Lower leg skin (tissue), 4 donors: Measurements from ENCODE around the gene IL18BP. TPM values are rescaled to one million over a fixed set of nuclear protein-coding genes. Genes with fewer than 3 reads are reported as not detected.

Experiments used
- DNase-seq, 2 donors: peaks; one replicate each; pipeline ENCODE4 v3.0.0-alpha.2; 2019; ENCODE audit warnings: low spot score in 2 of 2
- H3K4me3 ChIP-seq: fragments of 200-600 bp; sonication (generic); 2 replicates; pipeline ENCODE4 v1.5.1; 2017; ENCODE audit warnings: mild to moderate bottlenecking, low read depth; ENCODE audit not compliant: poor library complexity, severe bottlenecking
- POLR2A ChIP-seq, 2 donors: fragments of 450-650 bp; IDR thresholded peaks; one replicate each; pipeline ENCODE4 v1.6.1; 2016 to 2017; ENCODE audit warnings: antibody characterized with exemption in 2 of 2, mild to moderate bottlenecking in 1 of 2, moderate library complexity in 1 of 2
- WGBS, 2 donors: methylation state at CpG; one replicate each; pipeline ENCODE4 v1.1.5; 2018; 5-methylcytosine and 5-hydroxymethylcytosine counted together
- intact Hi-C: fragments of 100-400 bp; cut with DNase I; formaldehyde crosslinking; loops from one replicate; pipeline ENCODE4 v1.15.0; 2023; ENCODE audit warnings: low total_unique reads
- total RNA-seq, 4 donors: library from RNA; depleted of rRNA; stranded (reverse); fragments of >200 nt; gene quantifications; one replicate each; pipeline ENCODE4 v1.1.0, GENCODE V29; 2016
- TF ChIP-seq, protein P1 (sequence below), 3 donors: fragments of 450-650 bp; IDR thresholded peaks; one replicate each; pipeline ENCODE4 v1.5.1; 2016; ENCODE audit warnings: antibody characterized with exemption in 3 of 3, mild to moderate bottlenecking in 3 of 3, moderate library complexity in 2 of 3

IL18BP gene
- total RNA-seq, 4 donors from 2014 or later = 3.0 to 9.1 (median 5.6) TPM

GRCh38 chr11:71963468-71963867 lies 35.2 kb upstream of the IL18BP start:
- no peak for TF ChIP-seq POLR2A (IDR thresholded peaks at IDR 0.05)
- TF ChIP-seq, protein P1, sequence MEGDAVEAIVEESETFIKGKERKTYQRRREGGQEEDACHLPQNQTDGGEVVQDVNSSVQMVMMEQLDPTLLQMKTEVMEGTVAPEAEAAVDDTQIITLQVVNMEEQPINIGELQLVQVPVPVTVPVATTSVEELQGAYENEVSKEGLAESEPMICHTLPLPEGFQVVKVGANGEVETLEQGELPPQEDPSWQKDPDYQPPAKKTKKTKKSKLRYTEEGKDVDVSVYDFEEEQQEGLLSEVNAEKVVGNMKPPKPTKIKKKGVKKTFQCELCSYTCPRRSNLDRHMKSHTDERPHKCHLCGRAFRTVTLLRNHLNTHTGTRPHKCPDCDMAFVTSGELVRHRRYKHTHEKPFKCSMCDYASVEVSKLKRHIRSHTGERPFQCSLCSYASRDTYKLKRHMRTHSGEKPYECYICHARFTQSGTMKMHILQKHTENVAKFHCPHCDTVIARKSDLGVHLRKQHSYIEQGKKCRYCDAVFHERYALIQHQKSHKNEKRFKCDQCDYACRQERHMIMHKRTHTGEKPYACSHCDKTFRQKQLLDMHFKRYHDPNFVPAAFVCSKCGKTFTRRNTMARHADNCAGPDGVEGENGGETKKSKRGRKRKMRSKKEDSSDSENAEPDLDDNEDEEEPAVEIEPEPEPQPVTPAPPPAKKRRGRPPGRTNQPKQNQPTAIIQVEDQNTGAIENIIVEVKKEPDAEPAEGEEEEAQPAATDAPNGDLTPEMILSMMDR (IDR thresholded peaks at IDR 0.05) = no peak
- H3K4me3 ChIP-seq = no peak overlapping the region
- 93 to 94% methylated on average over 8 of the region's 8 CpGs for whole genome bisulfite sequencing, 2 donors
- intact Hi-C loops = no loop called here
- DNase-seq = no peak

DNA sequence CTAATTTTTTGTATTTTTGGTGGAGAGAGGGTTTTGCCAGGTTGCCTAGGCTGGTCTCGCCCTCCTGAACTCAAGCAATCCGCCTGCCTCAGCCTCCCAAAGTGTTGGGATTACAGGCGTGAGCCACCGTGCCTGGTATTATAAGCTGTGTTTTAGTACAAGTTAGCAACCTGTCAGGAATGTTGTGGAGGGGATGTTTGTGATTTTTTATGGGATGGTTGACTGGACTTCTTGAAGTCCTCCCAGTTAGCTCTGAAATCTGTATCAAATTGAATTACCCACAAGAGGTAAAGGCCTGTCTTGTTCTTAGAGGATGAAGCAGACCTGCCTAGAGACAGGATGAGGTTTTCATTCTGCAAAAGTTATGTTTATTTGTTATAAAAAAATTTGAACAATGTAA lies 34.1 kb upstream of the IL18BP start:
- intact Hi-C loops = no loop called here
- WGBS, 2 donors = 91 to 97% methylated on average over 4 of the region's 4 CpGs
- no peak overlapping the region for H3K4me3 ChIP-seq
- DNase-seq = no peak
- TF ChIP-seq, protein P1 (IDR thresholded peaks at IDR 0.05) = no peak
- no peak for TF ChIP-seq POLR2A (IDR thresholded peaks at IDR 0.05)

GRCh38 chr11:71971680-71972079 lies 27.0 kb upstream of the IL18BP start:
- intact Hi-C loops = no loop called here
- 92 to 96% methylated on average over 2 of the region's 2 CpGs for WGBS, 2 donors
- TF ChIP-seq, protein P1 (IDR thresholded peaks at IDR 0.05) = no peak
- no peak for TF ChIP-seq POLR2A (IDR thresholded peaks at IDR 0.05)

DNA sequence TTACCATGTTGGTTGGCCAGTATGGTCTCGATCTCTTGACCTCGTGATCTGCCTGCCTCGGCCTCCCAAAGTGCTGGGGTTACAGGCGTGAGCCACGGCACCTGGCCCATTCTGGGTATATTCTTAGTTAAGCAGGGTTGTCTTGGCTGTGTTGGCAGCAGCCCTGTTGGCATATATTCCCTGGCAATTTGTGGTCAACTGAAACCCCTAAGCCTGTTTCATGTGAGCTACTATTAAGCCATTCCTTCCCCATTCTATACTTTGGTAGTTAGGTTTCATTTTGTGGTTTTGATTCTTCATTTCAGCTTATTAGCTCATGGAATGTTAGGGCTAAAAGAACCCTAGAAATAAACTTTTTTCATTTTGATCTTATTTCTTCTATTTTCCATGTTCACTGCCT lies 22.2 kb upstream of the IL18BP start:
- intact Hi-C loops = loop anchor here (5.0 kb wide), 1 partner anchor 451 kb away; no protein-coding TSS in a partner anchor
- TF ChIP-seq, protein P1 (IDR thresholded peaks at IDR 0.05) = no peak
- no peak for TF ChIP-seq POLR2A (IDR thresholded peaks at IDR 0.05)
- 87 to 94% methylated on average over 5 of the region's 5 CpGs for WGBS, 2 donors
- H3K4me3 ChIP-seq = no peak overlapping the region
- no peak for DNase-seq

More at GRCh38 chr11:71971680-71972079, 27.0 kb upstream of the IL18BP start:
- H3K4me3 ChIP-seq = no peak overlapping the region
- no peak for DNase-seq

- 55 to 63% methylated on average over 1 of the region's 1 CpG for WGBS, 2 donors
- no peak overlapping the region for H3K4me3 ChIP-seq
- no peak for DNase-seq
- TF ChIP-seq POLR2A (IDR thresholded peaks at IDR 0.05) = no peak
- TF ChIP-seq, protein P1 (IDR thresholded peaks at IDR 0.05) = no peak
- intact Hi-C loops = loop anchor here (5.0 kb wide), 1 partner anchor 450 kb away; no protein-coding TSS in a partner anchor
Observed at GRCh38 chr11:71977090-71977489, 21.6 kb upstream of the IL18BP start.
